Measurements from ENCODE around the gene PCNX2.

Gene PCNX2

DNA sequence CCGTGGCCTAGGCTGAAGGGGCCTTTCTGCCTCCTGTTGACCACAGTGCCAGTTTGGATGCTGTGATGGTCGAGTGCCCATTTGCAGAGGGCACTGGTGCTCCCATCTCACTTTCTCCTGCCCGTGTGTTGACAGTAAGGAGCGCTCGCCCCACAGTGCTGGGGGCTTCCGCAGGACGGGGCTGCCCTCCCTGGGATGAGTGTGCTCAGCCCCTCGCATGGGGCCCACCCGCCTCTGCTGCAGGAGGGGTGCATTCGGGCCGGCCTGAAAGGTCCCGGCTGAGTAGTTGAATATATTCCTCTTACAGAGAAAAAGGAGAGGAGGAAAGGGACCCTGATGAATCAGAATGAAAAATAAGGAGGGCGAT is 307.8 kb downstream of the PCNX2 start:
- Histone ChIP-seq H3K4me3 (ENCODE audit: insufficient read depth, low read depth, low read length, poor library complexity, severe bottlenecking) (no peak overlapping the region), H3K9me3 (ENCODE audit: control insufficient read depth, low read length) (no peaks in the 10 kb centered on the region), H3K4me1 (ENCODE audit: control insufficient read depth, insufficient read depth, low read length, poor library complexity, severe bottlenecking) (no peaks in the 10 kb centered on the region), H3K36me3 (ENCODE audit: control insufficient read depth, insufficient read depth, low read length) (peaks cover 30% of the 10 kb centered on the region), H3K27me3 (replicated peaks; ENCODE audit: control insufficient read depth, insufficient read depth, low read length, poor library complexity, severe bottlenecking) (no peaks in the 10 kb centered on the region), H3K27ac (ENCODE audit: insufficient read depth, low read length, poor library complexity, severe bottlenecking) (no peak overlapping the region)
- DNase-seq: no peak

DNA sequence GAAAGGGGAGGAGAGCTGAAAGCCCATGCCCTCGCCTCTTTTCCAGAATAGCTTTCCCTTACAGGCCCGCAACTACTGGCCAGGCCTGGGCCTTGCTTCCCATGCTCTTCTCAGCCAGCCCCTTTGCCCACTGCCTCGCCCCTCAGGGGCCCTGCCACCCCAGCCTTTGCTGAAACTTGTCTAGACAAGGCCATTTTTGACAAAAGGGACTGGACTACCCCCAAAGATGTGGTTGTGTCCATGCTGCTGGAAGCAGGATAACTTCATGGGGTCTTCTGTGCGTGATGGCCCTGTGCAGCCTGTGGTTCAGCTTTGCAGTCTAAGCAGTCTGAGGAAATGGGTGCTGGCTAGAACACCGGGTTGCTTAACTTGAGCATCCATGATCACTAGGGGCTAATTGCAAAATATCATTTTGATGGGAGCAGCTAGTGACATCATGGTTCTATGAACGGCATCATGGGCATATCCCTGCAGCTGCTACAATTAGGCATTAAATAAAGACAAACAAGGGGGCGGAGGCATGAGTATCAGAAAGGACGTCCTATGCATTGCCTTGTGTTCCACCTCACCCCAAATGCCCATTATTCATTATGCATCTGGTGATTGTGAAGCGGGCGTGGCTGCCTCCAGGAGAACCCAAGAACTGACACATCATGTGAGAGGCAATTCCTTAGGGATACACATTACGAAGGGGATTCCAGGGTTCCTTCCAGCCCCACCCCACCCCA is 308.3 kb downstream of the PCNX2 start:
- H3K36me3 ChIP-seq (ENCODE audit: control insufficient read depth, insufficient read depth, low read length): peaks cover 30% of the 10 kb centered on the region
- H3K4me1 ChIP-seq (ENCODE audit: control insufficient read depth, insufficient read depth, low read length, poor library complexity, severe bottlenecking): no peaks in the 10 kb centered on the region
- no peaks in the 10 kb centered on the region for H3K27me3 ChIP-seq (replicated peaks; ENCODE audit: control insufficient read depth, insufficient read depth, low read length, poor library complexity, severe bottlenecking)
- no peak overlapping the region for H3K4me3 ChIP-seq (ENCODE audit: insufficient read depth, low read depth, low read length, poor library complexity, severe bottlenecking)
- no peaks in the 10 kb centered on the region for H3K9me3 ChIP-seq (ENCODE audit: control insufficient read depth, low read length)
- DNase-seq: no peak
- no peak overlapping the region for H3K27ac ChIP-seq (ENCODE audit: insufficient read depth, low read length, poor library complexity, severe bottlenecking)

DNA sequence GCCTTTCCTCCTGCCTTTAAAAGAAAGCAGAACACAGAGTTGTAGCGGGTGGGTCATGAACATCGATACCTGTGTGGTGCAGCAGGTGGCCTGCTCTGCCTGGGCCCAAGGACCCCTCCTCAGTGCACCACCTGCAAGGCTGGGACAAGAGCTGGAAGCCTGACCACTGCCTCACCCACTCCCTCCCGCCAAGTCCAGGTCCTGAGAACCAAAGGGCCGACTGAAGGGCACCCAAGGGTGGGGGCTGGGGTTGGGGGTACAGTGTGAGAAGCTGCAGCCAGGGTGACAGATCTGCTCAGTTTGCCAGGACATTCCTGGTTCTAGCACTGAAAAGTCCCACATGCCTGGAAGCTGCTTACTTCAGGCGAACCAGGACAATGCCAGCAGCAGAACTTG is 309.0 kb downstream of the PCNX2 start:
- Histone ChIP-seq H3K27ac (ENCODE audit: insufficient read depth, low read length, poor library complexity, severe bottlenecking) (no peak overlapping the region), H3K4me3 (ENCODE audit: insufficient read depth, low read depth, low read length, poor library complexity, severe bottlenecking) (no peak overlapping the region), H3K27me3 (replicated peaks; ENCODE audit: control insufficient read depth, insufficient read depth, low read length, poor library complexity, severe bottlenecking) (no peaks in the 10 kb centered on the region), H3K36me3 (ENCODE audit: control insufficient read depth, insufficient read depth, low read length) (peaks cover 24% of the 10 kb centered on the region), H3K4me1 (ENCODE audit: control insufficient read depth, insufficient read depth, low read length, poor library complexity, severe bottlenecking) (no peaks in the 10 kb centered on the region), H3K9me3 (ENCODE audit: control insufficient read depth, low read length) (no peaks in the 10 kb centered on the region)
- DNase-seq: no peak

GRCh38 chr1:232985882-232986526 is 309.5 kb downstream of the PCNX2 start:
- no peaks in the 10 kb centered on the region for H3K27me3 ChIP-seq (replicated peaks; ENCODE audit: control insufficient read depth, insufficient read depth, low read length, poor library complexity, severe bottlenecking)
- no peak overlapping the region for H3K4me3 ChIP-seq (ENCODE audit: insufficient read depth, low read depth, low read length, poor library complexity, severe bottlenecking)
- DNase-seq: no peak

GRCh38 chr1:232984577-232985425 is 310.7 kb downstream of the PCNX2 start:
- Histone ChIP-seq H3K4me1 (ENCODE audit: control insufficient read depth, insufficient read depth, low read length, poor library complexity, severe bottlenecking) (no peaks in the 10 kb centered on the region), H3K27me3 (replicated peaks; ENCODE audit: control insufficient read depth, insufficient read depth, low read length, poor library complexity, severe bottlenecking) (no peaks in the 10 kb centered on the region), H3K27ac (ENCODE audit: insufficient read depth, low read length, poor library complexity, severe bottlenecking) (no peak overlapping the region), H3K36me3 (ENCODE audit: control insufficient read depth, insufficient read depth, low read length) (peaks cover 20% of the 10 kb centered on the region), H3K9me3 (ENCODE audit: control insufficient read depth, low read length) (no peaks in the 10 kb centered on the region), H3K4me3 (ENCODE audit: insufficient read depth, low read depth, low read length, poor library complexity, severe bottlenecking) (no peak overlapping the region)
- no peak for DNase-seq

More at GRCh38 chr1:232985882-232986526, 309.5 kb downstream of the PCNX2 start:
- Histone ChIP-seq H3K4me1 (ENCODE audit: control insufficient read depth, insufficient read depth, low read length, poor library complexity, severe bottlenecking) (no peaks in the 10 kb centered on the region), H3K36me3 (ENCODE audit: control insufficient read depth, insufficient read depth, low read length) (peaks cover 20% of the 10 kb centered on the region), H3K9me3 (ENCODE audit: control insufficient read depth, low read length) (no peaks in the 10 kb centered on the region), H3K27ac (ENCODE audit: insufficient read depth, low read length, poor library complexity, severe bottlenecking) (no peak overlapping the region)

DNA sequence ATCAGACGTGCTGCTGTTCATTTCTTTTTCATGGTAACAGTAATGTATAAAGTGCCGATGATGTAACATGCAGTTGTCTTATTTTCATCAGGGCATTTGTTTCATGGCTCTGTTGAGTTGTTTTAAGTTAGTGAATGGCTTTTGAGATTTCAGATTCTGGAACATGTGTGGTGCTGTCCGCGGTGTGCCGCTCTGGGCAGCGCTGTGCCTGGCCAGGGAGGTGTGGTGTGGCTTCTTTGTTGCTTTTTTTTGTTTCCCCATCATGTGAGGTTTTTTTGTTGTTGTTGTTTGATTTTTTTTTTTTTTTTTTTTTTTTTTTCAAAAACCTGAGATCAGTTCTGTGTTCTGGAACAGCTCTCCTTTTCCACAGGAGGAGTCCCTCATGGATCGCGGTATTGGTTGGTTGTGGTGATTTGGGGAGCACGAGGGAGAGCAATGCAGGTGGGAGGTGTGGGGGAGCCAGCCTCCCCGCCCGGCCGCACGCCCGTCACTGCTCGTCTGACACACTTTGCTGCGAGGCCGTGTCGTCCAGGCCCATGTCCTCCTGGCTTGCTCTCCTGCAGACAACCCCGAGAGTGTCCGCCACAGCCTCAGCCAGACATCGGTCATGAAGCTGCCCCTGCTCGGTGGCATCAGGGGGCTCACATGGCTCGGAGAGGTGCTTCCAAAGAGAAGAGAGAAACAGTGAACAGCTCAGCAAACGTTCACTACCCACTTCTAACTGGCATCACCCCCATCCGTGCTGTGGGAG is 311.5 kb downstream of the PCNX2 start:
- Histone ChIP-seq H3K4me3 (ENCODE audit: insufficient read depth, low read depth, low read length, poor library complexity, severe bottlenecking) (no peak overlapping the region), H3K4me1 (ENCODE audit: control insufficient read depth, insufficient read depth, low read length, poor library complexity, severe bottlenecking) (no peaks in the 10 kb centered on the region)

DNA sequence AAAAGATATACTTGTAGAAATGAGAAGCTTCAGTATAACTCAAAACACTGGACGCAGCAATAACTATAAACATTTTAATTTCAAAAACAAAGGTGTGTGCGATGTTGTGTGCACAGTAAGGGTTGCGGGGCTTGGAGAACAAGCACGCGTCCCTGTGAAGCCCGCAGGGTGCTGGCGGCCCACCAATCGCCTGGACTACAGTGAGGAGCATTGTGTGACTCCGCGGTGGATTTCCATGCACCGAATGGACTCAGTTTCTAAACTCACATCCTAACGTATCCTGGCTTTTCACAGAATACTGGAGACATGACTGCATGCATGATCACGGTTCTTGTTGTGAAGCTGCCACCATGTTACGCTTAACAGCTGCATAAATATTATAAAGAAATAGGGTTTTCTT is 312.1 kb downstream of the PCNX2 start:
- H3K27ac ChIP-seq (ENCODE audit: insufficient read depth, low read length, poor library complexity, severe bottlenecking): no peak overlapping the region
- no peak overlapping the region for H3K4me3 ChIP-seq (ENCODE audit: insufficient read depth, low read depth, low read length, poor library complexity, severe bottlenecking)
- no peak for DNase-seq
- no peaks in the 10 kb centered on the region for H3K27me3 ChIP-seq (replicated peaks; ENCODE audit: control insufficient read depth, insufficient read depth, low read length, poor library complexity, severe bottlenecking)
- no peaks in the 10 kb centered on the region for H3K4me1 ChIP-seq (ENCODE audit: control insufficient read depth, insufficient read depth, low read length, poor library complexity, severe bottlenecking)
- H3K9me3 ChIP-seq (ENCODE audit: control insufficient read depth, low read length): no peaks in the 10 kb centered on the region
- peaks cover 20% of the 10 kb centered on the region for H3K36me3 ChIP-seq (ENCODE audit: control insufficient read depth, insufficient read depth, low read length)

More for the DNA sequence above, 311.5 kb downstream of the PCNX2 start:
- DNase-seq: no peak
- Histone ChIP-seq H3K27me3 (replicated peaks; ENCODE audit: control insufficient read depth, insufficient read depth, low read length, poor library complexity, severe bottlenecking) (no peaks in the 10 kb centered on the region), H3K27ac (ENCODE audit: insufficient read depth, low read length, poor library complexity, severe bottlenecking) (no peak overlapping the region), H3K9me3 (ENCODE audit: control insufficient read depth, low read length) (no peaks in the 10 kb centered on the region), H3K36me3 (ENCODE audit: control insufficient read depth, insufficient read depth, low read length) (peaks cover 20% of the 10 kb centered on the region)

- Histone ChIP-seq H3K36me3 (ENCODE audit: control insufficient read depth, insufficient read depth, low read length) (peaks cover 20% of the 10 kb centered on the region), H3K27me3 (replicated peaks; ENCODE audit: control insufficient read depth, insufficient read depth, low read length, poor library complexity, severe bottlenecking) (no peaks in the 10 kb centered on the region), H3K9me3 (ENCODE audit: control insufficient read depth, low read length) (no peaks in the 10 kb centered on the region), H3K4me3 (ENCODE audit: insufficient read depth, low read depth, low read length, poor library complexity, severe bottlenecking) (no peak overlapping the region), H3K27ac (ENCODE audit: insufficient read depth, low read length, poor library complexity, severe bottlenecking) (no peak overlapping the region), H3K4me1 (ENCODE audit: control insufficient read depth, insufficient read depth, low read length, poor library complexity, severe bottlenecking) (no peaks in the 10 kb centered on the region)
- no peak for DNase-seq
Measured at GRCh38 chr1:232982238-232982944, 313.1 kb downstream of the PCNX2 start.

- no peak for DNase-seq
- Histone ChIP-seq H3K27me3 (replicated peaks; ENCODE audit: control insufficient read depth, insufficient read depth, low read length, poor library complexity, severe bottlenecking) (no peaks in the 10 kb centered on the region), H3K27ac (ENCODE audit: insufficient read depth, low read length, poor library complexity, severe bottlenecking) (no peak overlapping the region), H3K4me3 (ENCODE audit: insufficient read depth, low read depth, low read length, poor library complexity, severe bottlenecking) (no peak overlapping the region), H3K4me1 (ENCODE audit: control insufficient read depth, insufficient read depth, low read length, poor library complexity, severe bottlenecking) (no peaks in the 10 kb centered on the region), H3K36me3 (ENCODE audit: control insufficient read depth, insufficient read depth, low read length) (peaks cover 17% of the 10 kb centered on the region), H3K9me3 (ENCODE audit: control insufficient read depth, low read length) (no peaks in the 10 kb centered on the region)
Measured at GRCh38 chr1:232980986-232981560, 314.5 kb downstream of the PCNX2 start.
